GM21717 (cell line): ENCODE data around the gene IFRD2.
A peak's percentile ranks its signal among the peaks of the same experiment; 100 is the strongest.
"Not testable (repeated sequence)": the region's sequence is repeated elsewhere in the genome, so short reads cannot be mapped to it uniquely, and the experiment has no call there.

Experiments
- ATAC-seq: cut with Tn5 transposase; IDR thresholded peaks from one replicate; pipeline ENCODE4 v1.9.1; 2021; ENCODE audit warnings: mild to moderate bottlenecking, moderate library complexity; ENCODE audit not compliant: unreplicated experiment

Gene IFRD2

DNA sequence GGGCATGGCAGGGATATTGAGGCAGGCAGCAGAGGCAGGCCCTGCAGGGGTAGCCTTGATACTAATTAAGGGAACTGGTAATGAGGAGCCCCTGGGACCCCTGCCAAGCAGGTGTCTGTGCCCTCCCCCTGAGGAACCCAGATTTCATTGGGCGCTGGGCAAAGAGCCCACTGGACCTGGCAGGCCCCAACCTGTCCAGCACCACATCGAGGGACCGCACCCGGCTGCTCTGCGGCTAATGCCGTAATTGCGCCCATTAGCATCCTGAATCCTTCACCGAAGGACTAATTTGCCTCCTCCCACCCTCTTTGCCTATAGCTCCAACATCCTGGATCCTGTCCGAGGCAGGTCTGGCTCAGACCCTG is 37.0 kb downstream of the IFRD2 start:
- no peak for ATAC-seq

GRCh38 chr3:50254577-50255250 is 37.5 kb downstream of the IFRD2 start:
- no peak for ATAC-seq

GRCh38 chr3:50251220-50251619 is 41.0 kb downstream of the IFRD2 start:
- ATAC-seq, result no peak

DNA sequence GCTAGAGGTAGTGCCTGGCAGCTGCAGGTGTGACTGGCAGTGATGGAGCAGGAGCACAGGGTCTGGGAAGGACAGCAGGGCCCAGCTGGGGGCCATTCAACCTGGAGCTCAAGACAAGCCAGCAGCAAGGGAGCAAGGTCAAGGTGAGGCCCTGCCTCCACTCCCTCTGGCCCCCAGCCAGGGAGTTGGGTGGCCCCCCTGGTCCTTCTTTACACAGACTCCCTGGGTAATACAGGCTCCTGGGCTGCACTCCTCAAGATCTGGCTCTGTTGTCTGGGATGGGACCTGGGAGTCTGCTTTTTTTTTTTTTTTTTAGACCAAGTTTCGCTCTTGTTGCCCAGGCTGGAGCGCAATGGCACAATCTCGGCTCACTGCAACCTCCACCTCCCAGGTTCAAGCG is 41.7 kb downstream of the IFRD2 start:
- ATAC-seq, result no peak

DNA sequence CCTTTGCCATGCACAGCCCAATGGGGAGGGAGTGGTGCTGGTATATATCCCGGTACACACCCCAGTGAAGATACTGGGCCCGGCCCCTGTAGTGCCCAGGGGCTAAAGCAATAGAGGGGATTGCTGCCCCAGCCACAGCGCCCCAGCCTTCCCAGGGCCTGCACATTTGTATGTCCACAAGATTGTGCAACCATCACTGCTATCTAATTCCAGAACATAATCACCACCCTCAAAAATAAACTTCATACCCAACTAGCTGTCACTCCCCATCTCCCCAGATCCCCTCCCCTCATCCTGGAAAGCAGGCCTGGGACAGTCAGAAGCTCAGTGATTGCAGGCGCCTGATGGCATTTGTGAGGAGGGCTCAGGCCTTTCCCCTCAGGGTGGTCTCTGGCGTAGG is 42.8 kb downstream of the IFRD2 start:
- ATAC-seq, result no peak

DNA sequence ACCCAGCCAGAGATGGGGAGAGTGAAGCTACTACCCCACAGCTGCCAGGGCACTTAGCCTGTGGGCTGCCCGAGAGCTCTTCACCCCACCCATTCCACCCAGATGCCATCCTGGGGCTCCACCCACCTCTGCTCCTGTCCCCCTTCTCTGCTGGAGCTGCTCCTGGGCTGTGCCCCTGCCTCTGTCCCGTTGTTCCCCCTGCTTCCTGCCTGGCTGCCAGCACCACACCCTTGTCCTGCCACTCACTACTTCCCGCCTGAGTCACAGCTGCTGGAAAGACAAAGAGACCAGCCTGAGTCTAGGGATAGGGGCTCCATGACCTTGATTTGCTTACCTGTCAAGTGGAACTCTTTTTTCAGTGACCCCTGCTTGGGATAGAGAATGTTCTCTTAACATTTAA is 43.8 kb downstream of the IFRD2 start:
- ATAC-seq, result no peak

- ATAC-seq, result peak; percentile 23
These were observed 45.7 kb downstream of the IFRD2 start for GRCh38 chr3:50246517-50246954.

DNA sequence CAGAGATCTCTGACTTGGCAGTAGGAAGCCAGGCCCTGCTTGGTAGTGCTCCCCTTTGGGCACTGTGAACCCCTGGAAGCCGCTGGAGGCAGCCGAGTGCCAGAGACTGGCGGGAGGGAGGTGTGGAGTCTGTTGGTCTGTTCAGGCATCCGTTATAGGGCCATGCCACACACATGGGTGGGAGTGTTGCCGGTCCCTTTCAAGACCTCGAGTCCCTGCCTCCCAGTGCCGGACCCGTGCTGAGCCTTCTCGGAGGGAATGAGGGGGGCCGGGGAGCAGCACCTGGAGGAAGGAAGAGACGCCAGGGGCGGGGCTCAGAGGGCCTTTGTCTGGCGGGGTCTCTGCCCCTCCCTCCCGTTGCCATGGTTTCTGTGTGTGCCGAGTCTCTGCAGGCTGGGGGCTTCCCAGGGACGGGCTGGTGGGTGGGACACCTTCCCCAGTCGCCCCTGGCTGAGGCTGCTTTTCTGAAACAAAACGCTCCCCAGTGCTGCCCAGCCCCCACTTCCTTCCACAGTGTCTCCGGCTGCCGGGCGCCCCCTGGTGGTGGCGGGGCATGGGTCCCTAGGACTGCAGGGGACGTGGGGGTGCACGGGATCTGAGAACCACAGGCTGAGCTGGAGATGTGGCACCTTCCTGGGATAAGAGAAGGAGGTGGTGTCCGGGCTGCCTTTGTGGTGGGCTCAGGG is 46.3 kb downstream of the IFRD2 start:
- peak; percentile 57 for ATAC-seq

DNA sequence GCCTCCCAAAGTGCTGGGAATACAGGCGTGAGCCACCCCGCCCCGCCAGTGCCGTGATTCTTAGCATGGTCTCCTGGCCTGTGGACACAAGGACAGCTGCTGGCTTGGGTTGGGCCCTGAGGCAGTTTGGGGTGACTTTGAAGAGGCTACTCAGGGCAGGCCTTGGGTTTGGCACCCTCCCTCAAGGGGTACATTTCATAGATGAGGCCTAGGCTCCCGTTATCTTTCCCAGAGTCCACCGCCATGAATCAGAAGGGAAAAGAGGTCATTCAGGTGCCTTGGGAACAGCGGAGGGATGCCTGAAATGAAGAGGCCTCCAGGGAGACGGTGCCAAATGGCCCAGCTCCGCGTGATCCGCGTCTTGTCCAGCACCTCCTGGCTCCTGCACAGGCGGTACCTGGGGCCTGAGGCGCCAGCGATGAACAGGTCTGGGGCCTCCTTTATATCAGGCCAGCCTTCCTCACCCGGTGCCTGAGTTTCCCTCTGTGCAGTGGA is 46.9 kb downstream of the IFRD2 start:
- ATAC-seq, result no peak

GRCh38 chr3:50244813-50245212 is 47.4 kb downstream of the IFRD2 start:
- not testable (repeated sequence) for ATAC-seq

DNA sequence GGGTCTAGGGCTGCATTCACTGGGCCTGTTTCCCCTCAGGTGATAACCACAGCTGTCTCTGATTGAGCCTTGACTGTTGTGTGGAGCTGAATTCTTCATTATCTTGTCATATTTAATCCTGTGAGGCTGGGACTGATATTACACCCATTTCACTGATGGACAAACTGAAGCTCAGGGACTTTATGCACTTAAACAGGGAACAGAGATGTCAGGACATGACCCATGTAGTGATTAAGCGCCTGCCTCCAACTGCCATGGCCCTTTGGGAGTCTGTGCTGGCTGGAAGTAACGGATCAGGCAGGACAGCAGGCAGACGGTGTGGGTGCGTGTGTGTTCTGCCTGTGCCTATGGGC is 48.7 kb downstream of the IFRD2 start:
- no peak for ATAC-seq

DNA sequence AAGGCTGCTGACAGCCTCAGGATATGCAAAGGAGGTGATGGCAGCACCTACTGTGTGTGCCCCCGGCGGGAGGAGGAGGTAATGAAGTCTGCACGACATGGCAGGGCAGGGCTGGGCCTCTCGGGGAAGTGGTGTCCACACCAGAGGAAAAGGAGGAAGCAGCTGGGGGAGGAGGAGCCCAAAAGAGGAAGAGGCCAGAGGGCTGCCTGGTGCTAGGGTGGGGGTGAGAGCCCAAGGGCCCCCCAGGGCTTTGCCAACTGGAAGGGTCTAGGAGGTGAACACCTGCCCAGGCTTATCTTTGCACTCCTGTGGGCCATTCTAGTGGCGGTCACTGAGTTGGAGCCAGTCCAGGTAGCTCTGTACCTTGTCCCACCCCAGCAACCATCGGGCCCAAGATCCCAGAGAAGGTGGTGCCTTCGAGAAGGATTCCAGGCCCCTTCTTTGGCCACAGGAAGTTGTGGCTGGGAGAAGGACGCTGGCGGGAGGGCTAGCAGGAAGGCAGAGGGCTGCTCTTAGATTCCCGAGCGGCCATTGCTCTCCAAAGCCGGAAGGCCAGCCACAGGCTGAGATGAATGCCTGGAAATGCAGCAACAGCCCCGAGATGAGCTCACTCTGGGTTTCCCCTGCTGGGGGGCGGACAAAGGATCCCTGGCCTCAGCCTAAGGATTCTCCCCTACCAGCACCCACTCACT is 49.2 kb downstream of the IFRD2 start:
- ATAC-seq, result no peak

- ATAC-seq, result no peak
These were observed 49.9 kb downstream of the IFRD2 start for GRCh38 chr3:50242381-50242770.

DNA sequence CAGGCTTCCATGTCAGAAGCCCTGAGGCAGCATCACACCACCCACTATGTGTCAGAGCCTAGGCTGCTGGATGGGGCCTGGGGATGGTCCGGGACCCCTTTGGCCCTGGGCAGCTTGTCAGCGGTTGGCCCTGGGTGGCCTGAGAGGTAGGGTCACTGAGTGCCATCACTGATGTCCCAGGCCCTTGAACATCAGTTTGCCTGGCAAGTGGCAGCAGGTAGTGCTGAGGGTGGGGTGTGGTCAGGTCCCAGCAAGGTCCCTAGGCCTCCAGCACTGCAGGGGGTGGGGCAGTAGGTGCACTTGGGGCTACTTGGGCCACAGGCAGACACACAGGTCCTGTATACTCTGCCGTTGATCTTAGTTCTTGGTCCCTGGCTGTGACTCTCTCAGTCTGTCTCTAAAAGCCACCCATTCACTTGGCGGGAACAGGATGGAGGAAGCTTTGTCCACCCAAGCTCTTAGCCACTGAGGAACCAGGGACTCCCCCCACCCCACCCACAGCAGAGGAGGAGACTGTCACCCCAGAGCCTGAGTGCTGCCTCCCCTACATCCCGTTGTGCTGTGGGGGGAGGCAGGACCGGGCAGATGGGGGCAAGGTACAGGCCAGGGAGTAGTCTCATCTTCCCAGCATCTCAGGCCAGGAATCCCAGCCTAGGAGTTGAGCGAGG is 50.4 kb downstream of the IFRD2 start:
- ATAC-seq, result no peak

- no peak for ATAC-seq
These were observed 51.1 kb downstream of the IFRD2 start for GRCh38 chr3:50241163-50241562.

DNA sequence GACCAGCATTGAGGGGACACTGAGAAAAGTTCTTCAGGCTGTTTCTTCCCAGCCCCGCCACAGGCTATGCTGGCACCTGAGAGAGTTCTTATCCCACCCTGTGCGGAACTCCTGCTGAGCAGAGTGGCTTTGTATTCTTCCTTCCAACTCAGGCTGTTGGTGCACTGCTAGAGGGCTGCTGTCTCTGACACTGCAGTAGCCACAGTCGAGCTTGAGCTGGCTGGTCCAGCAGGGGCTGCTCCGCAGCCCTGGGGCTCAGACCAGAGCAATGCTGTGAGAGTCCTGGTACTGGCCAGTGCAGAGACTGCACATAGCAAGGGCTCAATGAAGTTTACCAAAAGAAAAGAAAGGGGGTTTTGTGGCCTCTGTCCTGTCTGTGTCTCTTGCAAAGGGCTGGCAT is 52.6 kb downstream of the IFRD2 start:
- no peak for ATAC-seq

GRCh38 chr3:50238549-50239026 is 53.6 kb downstream of the IFRD2 start:
- no peak for ATAC-seq

- no peak for ATAC-seq
These were observed 54.3 kb downstream of the IFRD2 start for GRCh38 chr3:50237754-50238548.
